HEK293 (cell line): Measurements from ENCODE around the gene TNIP1.

Experiments used
- CTCF ChIA-PET: fragments of 350-600 bp; formaldehyde crosslinking; extraction: SDS; loops from one replicate; lab custom pipeline; 2021; ENCODE audit warnings: antibody characterized with exemption; lab: Yijun Ruan, JAX
- POLR2A ChIA-PET: fragments of 300-600 bp; formaldehyde crosslinking; extraction: SDS; loops from one replicate; lab custom pipeline; 2020; ENCODE audit warnings: antibody characterized with exemption, inconsistent platforms; lab: Yijun Ruan, JAX
- H3K27ac ChIP-seq: fragments of 200-500 bp; sonication (Bioruptor generic); 2 replicates; pipeline ENCODE4 v1.5.1; 2014; ENCODE audit warnings: low read depth, low read length, control low read depth, inconsistent platforms; ENCODE audit errors: extremely low read depth
- H3K36me3 ChIP-seq, 2 experiments: fragments of 200-500 bp in 1 of 2; sonication (Bioruptor generic) in 1 of 2; 1 replicate in 1 of 2; 2 replicates in 1 of 2; pipeline ENCODE4 v1.5.1; 2014 to 2017; ENCODE audit warnings: inconsistent platforms in 2 of 2, low read length in 2 of 2; ENCODE audit not compliant: control insufficient read depth in 2 of 2, insufficient read depth in 1 of 2
- H3K4me1 ChIP-seq: fragments of 200-500 bp; sonication (Bioruptor generic); 2 replicates; pipeline ENCODE4 v1.5.1; 2014; ENCODE audit warnings: mild to moderate bottlenecking, low read length, inconsistent platforms; ENCODE audit not compliant: control insufficient read depth, insufficient read depth
- H3K4me3 ChIP-seq: 2 replicates; pipeline ENCODE4 v1.5.1; 2011; ENCODE audit warnings: low read depth, mild to moderate bottlenecking, control low read depth, low read length, moderate library complexity
- H3K9me3 ChIP-seq: fragments of 200-500 bp; sonication (Bioruptor generic); 2 replicates; pipeline ENCODE4 v1.5.1; 2014; ENCODE audit warnings: low read depth, low read length, inconsistent platforms; ENCODE audit not compliant: control insufficient read depth, insufficient read depth
- ELK4 ChIP-seq: IDR thresholded peaks from 2 replicates; pipeline ENCODE4 v1.6.1; 2011; ENCODE audit warnings: mild to moderate bottlenecking, low read depth, low read length, borderline replicate concordance
- GFI1B ChIP-seq: fragments of 450-650 bp; formaldehyde crosslinking; IDR thresholded peaks from 2 replicates; pipeline ENCODE4 v1.5.1; 2016; ENCODE audit warnings: missing biosample characterization, missing genetic modification characterization
- HIC1 ChIP-seq: fragments of 450-650 bp; formaldehyde crosslinking; IDR thresholded peaks from 2 replicates; pipeline ENCODE4 v1.5.1; 2016; ENCODE audit warnings: missing biosample characterization, missing genetic modification characterization
- KLF16 ChIP-seq: fragments of 450-650 bp; formaldehyde crosslinking; IDR thresholded peaks from 2 replicates; pipeline ENCODE4 v1.5.1; 2017; ENCODE audit warnings: missing biosample characterization, missing genetic modification characterization
- TRIM28 ChIP-seq: IDR thresholded peaks from 2 replicates; pipeline ENCODE4 v1.6.1; 2011; ENCODE audit warnings: low read length, control low read depth, borderline replicate concordance
- ZNF112 ChIP-seq: fragments of 450-650 bp; formaldehyde crosslinking; IDR thresholded peaks from 2 replicates; pipeline ENCODE4 v1.5.0; 2017; ENCODE audit warnings: missing biosample characterization, missing genetic modification characterization
- ZNF16 ChIP-seq: fragments of 450-650 bp; formaldehyde crosslinking; IDR thresholded peaks from 2 replicates; pipeline ENCODE4 v1.5.1; 2016; ENCODE audit warnings: low read depth, missing biosample characterization, missing genetic modification characterization
- ZNF175 ChIP-seq: fragments of 450-650 bp; formaldehyde crosslinking; IDR thresholded peaks from 2 replicates; pipeline ENCODE4 v1.5.1; 2016; ENCODE audit warnings: missing biosample characterization, missing genetic modification characterization
- ZNF202 ChIP-seq: fragments of 450-650 bp; formaldehyde crosslinking; IDR thresholded peaks from 2 replicates; pipeline ENCODE4 v1.5.1; 2016; ENCODE audit warnings: missing biosample characterization, missing genetic modification characterization, borderline replicate concordance
- ZNF23 ChIP-seq: fragments of 450-650 bp; formaldehyde crosslinking; IDR thresholded peaks from 2 replicates; pipeline ENCODE4 v1.5.1; 2016; ENCODE audit warnings: missing biosample characterization, missing genetic modification characterization, borderline replicate concordance
- ZNF24 ChIP-seq: fragments of 450-650 bp; formaldehyde crosslinking; IDR thresholded peaks from 2 replicates; pipeline ENCODE4 v1.5.1; 2016; ENCODE audit warnings: missing biosample characterization, missing genetic modification characterization
- ZNF26 ChIP-seq: fragments of 450-650 bp; formaldehyde crosslinking; IDR thresholded peaks from 2 replicates; pipeline ENCODE4 v1.5.1; 2016; ENCODE audit warnings: missing biosample characterization, missing genetic modification characterization
- ZNF324 ChIP-seq: fragments of 450-650 bp; formaldehyde crosslinking; IDR thresholded peaks from 2 replicates; pipeline ENCODE4 v1.5.1; 2016; ENCODE audit warnings: missing biosample characterization, missing genetic modification characterization
- ZNF354C ChIP-seq: fragments of 450-650 bp; formaldehyde crosslinking; IDR thresholded peaks from 2 replicates; pipeline ENCODE4 v1.5.1; 2016; ENCODE audit warnings: missing biosample characterization, missing genetic modification characterization, low read depth, borderline replicate concordance
- ZNF48 ChIP-seq: fragments of 450-650 bp; formaldehyde crosslinking; IDR thresholded peaks from 2 replicates; pipeline ENCODE4 v1.5.1; 2016; ENCODE audit warnings: missing biosample characterization, missing genetic modification characterization
- ZNF544 ChIP-seq: fragments of 450-650 bp; formaldehyde crosslinking; IDR thresholded peaks from 2 replicates; pipeline ENCODE4 v1.5.0; 2017; ENCODE audit warnings: missing biosample characterization, missing genetic modification characterization
- ZNF596 ChIP-seq: fragments of 450-650 bp; IDR thresholded peaks from 2 replicates; pipeline ENCODE4 v1.5.0; 2018; ENCODE audit warnings: missing biosample characterization, mild to moderate bottlenecking, missing genetic modification characterization, moderate library complexity
- ZNF76 ChIP-seq: fragments of 450-650 bp; formaldehyde crosslinking; IDR thresholded peaks from 2 replicates; pipeline ENCODE4; 2016; ENCODE audit warnings: low read depth, missing biosample characterization, missing genetic modification characterization, borderline replicate concordance
- TF ChIP-seq, protein P1 (sequence below): fragments of 450-650 bp; formaldehyde crosslinking; optimal IDR thresholded peaks from 2 replicates; pipeline ENCODE3; 2016; ENCODE audit warnings: missing biosample characterization, mild to moderate bottlenecking, missing genetic modification characterization
- TF ChIP-seq, protein P2 (sequence below): fragments of 450-650 bp; formaldehyde crosslinking; IDR thresholded peaks from 2 replicates; pipeline ENCODE4 v1.5.1; 2016; ENCODE audit warnings: missing biosample characterization, missing genetic modification characterization, low read depth

Gene TNIP1

DNA sequence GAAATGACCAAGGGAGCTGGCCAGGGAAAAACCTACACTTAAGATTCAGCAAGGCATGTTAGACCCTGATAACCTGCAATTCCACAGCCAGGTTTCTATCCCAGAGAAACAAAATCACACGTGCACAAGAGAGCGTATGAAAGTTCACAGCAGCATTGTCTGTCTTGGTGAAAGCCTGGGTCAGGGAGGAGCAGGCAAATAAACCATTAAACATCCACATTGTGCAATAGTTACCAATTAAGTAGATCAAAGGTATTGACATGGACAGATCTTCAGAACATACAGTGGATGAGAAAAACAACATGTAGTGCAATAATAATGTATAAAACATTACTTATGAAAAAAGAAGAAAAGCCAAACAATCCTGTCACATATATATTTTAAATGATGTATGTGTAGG, 76.3 kb downstream of the TNIP1 start:
- TF ChIP-seq ZNF202 (tag by site-specific recombination), result no peak
- TF ChIP-seq ZNF26, result no peak
- no peak for TF ChIP-seq ZNF24 (tag by site-specific recombination)
- TF ChIP-seq HIC1 (tag by site-specific recombination), result no peak
- TF ChIP-seq, protein P1, sequence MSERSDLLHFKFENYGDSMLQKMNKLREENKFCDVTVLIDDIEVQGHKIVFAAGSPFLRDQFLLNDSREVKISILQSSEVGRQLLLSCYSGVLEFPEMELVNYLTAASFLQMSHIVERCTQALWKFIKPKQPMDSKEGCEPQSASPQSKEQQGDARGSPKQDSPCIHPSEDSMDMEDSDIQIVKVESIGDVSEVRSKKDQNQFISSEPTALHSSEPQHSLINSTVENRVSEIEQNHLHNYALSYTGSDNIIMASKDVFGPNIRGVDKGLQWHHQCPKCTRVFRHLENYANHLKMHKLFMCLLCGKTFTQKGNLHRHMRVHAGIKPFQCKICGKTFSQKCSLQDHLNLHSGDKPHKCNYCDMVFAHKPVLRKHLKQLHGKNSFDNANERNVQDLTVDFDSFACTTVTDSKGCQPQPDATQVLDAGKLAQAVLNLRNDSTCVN, result no peak
- no peak for TF ChIP-seq ZNF354C (tag by site-specific recombination)
- TF ChIP-seq ZNF596, result no peak
- no peak for TF ChIP-seq KLF16 (tag by site-specific recombination)
- no peak for TF ChIP-seq ZNF112
- TF ChIP-seq GFI1B (tag by site-specific recombination), result no peak
- no peak for TF ChIP-seq ZNF544 (tag by site-specific recombination)
- TF ChIP-seq ZNF324 (tag by site-specific recombination), result no peak
- TF ChIP-seq ZNF175 (tag by site-specific recombination), result no peak
- no peak for TF ChIP-seq ZNF76 (tag by site-specific recombination)
- no peak for TF ChIP-seq ZNF16 (tag by site-specific recombination)
- no peak for TF ChIP-seq ZNF48
- TF ChIP-seq TRIM28, result no peak
- TF ChIP-seq, all 188 proteins: peak for 0
- no peaks in the 10 kb centered on the region for H3K36me3 ChIP-seq
- no peak overlapping the region for H3K27ac ChIP-seq
- H3K9me3 ChIP-seq, result no peaks in the 10 kb centered on the region
- POLR2A ChIA-PET, result no interaction called here
- CTCF ChIA-PET, result interaction anchor here (2.5 kb wide), 1 partner anchor 111 kb away, joined by 13 read pairs; no protein-coding TSS in a partner anchor
- no peak overlapping the region for H3K4me3 ChIP-seq
- H3K4me1 ChIP-seq, result no peaks in the 10 kb centered on the region

GRCh38 chr5:151003503-151003860, 77.4 kb downstream of the TNIP1 start:
- Histone ChIP-seq H3K4me3 (no peak overlapping the region), H3K27ac (no peak overlapping the region), H3K36me3 (no peaks in the 10 kb centered on the region), H3K4me1 (no peaks in the 10 kb centered on the region), H3K9me3 (no peaks in the 10 kb centered on the region)
- TF ChIP-seq, protein P2, sequence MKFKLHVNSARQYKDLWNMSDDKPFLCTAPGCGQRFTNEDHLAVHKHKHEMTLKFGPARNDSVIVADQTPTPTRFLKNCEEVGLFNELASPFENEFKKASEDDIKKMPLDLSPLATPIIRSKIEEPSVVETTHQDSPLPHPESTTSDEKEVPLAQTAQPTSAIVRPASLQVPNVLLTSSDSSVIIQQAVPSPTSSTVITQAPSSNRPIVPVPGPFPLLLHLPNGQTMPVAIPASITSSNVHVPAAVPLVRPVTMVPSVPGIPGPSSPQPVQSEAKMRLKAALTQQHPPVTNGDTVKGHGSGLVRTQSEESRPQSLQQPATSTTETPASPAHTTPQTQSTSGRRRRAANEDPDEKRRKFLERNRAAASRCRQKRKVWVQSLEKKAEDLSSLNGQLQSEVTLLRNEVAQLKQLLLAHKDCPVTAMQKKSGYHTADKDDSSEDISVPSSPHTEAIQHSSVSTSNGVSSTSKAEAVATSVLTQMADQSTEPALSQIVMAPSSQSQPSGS (tag by site-specific recombination), result peak; percentile 66; the same call in 1 of the 2 replicates
- no peak for TF ChIP-seq ZNF112
- TF ChIP-seq ZNF23 (tag by site-specific recombination), result no peak
- TF ChIP-seq ELK4, result no peak
- CTCF ChIA-PET, result interaction anchor here (2.5 to 3.2 kb wide), 2 partner anchors 112 to 161 kb away, joined by 13 to 23 read pairs; no protein-coding TSS in a partner anchor
- POLR2A ChIA-PET, result no interaction called here
